ENCODE measurements around the gene TRHDE.

Gene TRHDE

GRCh38 chr12:72315858-72316257, 43.7 kb downstream of the TRHDE start:
- POLR2A ChIA-PET = no interaction called here
- CTCF ChIA-PET = no interaction called here
- Histone ChIP-seq H3K4me3 (ENCODE audit: low read depth, low read length) (no peak overlapping the region), H3K9me3 (ENCODE audit: control insufficient read depth, insufficient read depth, low read depth, low read length) (no peaks in the 10 kb centered on the region), H3K4me1 (ENCODE audit: control insufficient read depth, insufficient read depth, low read length) (no peaks in the 10 kb centered on the region), H3K27ac (ENCODE audit: extremely low read depth, low read depth, low read length) (no peak overlapping the region), H3K36me3 (ENCODE audit: control insufficient read depth in 2 of 2, insufficient read depth in 1 of 2, low read length in 2 of 2) (no peaks in the 10 kb centered on the region)
- TF ChIP-seq ZNF138 (tag by site-specific recombination; IDR thresholded peaks at IDR 0.05; ENCODE audit: borderline replicate concordance) (no peak), YY1 (tag by site-specific recombination; IDR thresholded peaks at IDR 0.05) (no peak), KLF8 (tag by site-specific recombination; IDR thresholded peaks at IDR 0.05) (no peak)

- CTCF ChIA-PET = no interaction called here
These were observed 46.2 kb downstream of the TRHDE start for GRCh38 chr12:72318341-72318740.

DNA sequence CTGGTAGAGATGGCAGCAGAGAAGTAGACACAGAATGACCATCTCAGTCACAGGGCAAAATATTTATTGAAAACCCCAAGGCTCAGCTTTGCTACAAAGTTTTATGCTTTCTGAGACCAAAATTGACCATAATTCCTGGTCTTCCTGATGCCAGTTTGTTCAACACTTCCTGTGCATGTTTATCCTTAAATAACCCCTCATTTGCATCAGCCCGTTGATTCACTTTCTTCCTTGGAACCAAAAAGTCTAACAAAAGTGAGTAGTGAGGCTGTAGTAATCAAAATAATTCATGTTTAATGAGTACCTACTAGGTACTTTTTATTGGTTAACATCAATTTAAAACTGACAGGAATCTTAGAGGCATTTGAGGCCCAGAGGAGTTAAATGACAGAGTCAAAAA, 51.7 kb downstream of the TRHDE start:
- no peak for TF ChIP-seq MZF1 (tag by site-specific recombination; IDR thresholded peaks at IDR 0.05; ENCODE audit: borderline replicate concordance)
- no peak for TF ChIP-seq ZNF114 (tag by site-specific recombination; IDR thresholded peaks at IDR 0.05)
- TF ChIP-seq ZNF174 (tag by site-specific recombination; IDR thresholded peaks at IDR 0.05) = no peak
- no peak for TF ChIP-seq EGR2 (tag by site-specific recombination; IDR thresholded peaks at IDR 0.05; ENCODE audit: low read depth)
- no peak for TF ChIP-seq ATF2 (tag by site-specific recombination; IDR thresholded peaks at IDR 0.05; ENCODE audit: low read depth)
- no peak for TF ChIP-seq ZFP3 (tag by site-specific recombination; IDR thresholded peaks at IDR 0.05; ENCODE audit: low read depth)
- TF ChIP-seq ZNF155 (tag by site-specific recombination; IDR thresholded peaks at IDR 0.05) = no peak
- TF ChIP-seq ZBTB48 (tag by site-specific recombination; IDR thresholded peaks at IDR 0.05) = no peak
- TF ChIP-seq, protein P1, sequence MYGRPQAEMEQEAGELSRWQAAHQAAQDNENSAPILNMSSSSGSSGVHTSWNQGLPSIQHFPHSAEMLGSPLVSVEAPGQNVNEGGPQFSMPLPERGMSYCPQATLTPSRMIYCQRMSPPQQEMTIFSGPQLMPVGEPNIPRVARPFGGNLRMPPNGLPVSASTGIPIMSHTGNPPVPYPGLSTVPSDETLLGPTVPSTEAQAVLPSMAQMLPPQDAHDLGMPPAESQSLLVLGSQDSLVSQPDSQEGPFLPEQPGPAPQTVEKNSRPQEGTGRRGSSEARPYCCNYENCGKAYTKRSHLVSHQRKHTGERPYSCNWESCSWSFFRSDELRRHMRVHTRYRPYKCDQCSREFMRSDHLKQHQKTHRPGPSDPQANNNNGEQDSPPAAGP (tag by site-specific recombination; IDR thresholded peaks at IDR 0.05) = no peak
- TF ChIP-seq ZNF530 (tag by site-specific recombination; IDR thresholded peaks at IDR 0.05; ENCODE audit: low read depth) = no peak
- TF ChIP-seq OVOL3 (tag by site-specific recombination; IDR thresholded peaks at IDR 0.05) = no peak
- TF ChIP-seq ZNF48 (tag by site-specific recombination; IDR thresholded peaks at IDR 0.05) = no peak
- no peak for TF ChIP-seq ZNF664 (tag by site-specific recombination; IDR thresholded peaks at IDR 0.05)
- TF ChIP-seq ZNF510 (tag by site-specific recombination; IDR thresholded peaks at IDR 0.05; ENCODE audit: insufficient replicate concordance) = no peak
- no peak for TF ChIP-seq ZNF416 (tag by site-specific recombination; IDR thresholded peaks at IDR 0.05)
- TF ChIP-seq, protein P2, sequence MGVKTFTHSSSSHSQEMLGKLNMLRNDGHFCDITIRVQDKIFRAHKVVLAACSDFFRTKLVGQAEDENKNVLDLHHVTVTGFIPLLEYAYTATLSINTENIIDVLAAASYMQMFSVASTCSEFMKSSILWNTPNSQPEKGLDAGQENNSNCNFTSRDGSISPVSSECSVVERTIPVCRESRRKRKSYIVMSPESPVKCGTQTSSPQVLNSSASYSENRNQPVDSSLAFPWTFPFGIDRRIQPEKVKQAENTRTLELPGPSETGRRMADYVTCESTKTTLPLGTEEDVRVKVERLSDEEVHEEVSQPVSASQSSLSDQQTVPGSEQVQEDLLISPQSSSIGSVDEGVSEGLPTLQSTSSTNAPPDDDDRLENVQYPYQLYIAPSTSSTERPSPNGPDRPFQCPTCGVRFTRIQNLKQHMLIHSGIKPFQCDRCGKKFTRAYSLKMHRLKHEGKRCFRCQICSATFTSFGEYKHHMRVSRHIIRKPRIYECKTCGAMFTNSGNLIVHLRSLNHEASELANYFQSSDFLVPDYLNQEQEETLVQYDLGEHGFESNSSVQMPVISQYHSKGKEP (tag by site-specific recombination; IDR thresholded peaks at IDR 0.05) = no peak
- TF ChIP-seq ZNF76 (tag by site-specific recombination; IDR thresholded peaks at IDR 0.05; ENCODE audit: borderline replicate concordance, low read depth) = no peak
- H3K4me3 ChIP-seq (ENCODE audit: low read depth, low read length) = no peak overlapping the region
- CTCF ChIA-PET = interaction anchor here (1.0 kb wide), 1 partner anchor 22 kb away, joined by 3 read pairs; no protein-coding TSS in a partner anchor
- no peaks in the 10 kb centered on the region for H3K9me3 ChIP-seq (ENCODE audit: control insufficient read depth, insufficient read depth, low read depth, low read length)
- no peaks in the 10 kb centered on the region for H3K36me3 ChIP-seq (ENCODE audit: control insufficient read depth in 2 of 2, insufficient read depth in 1 of 2, low read length in 2 of 2)
- POLR2A ChIA-PET = no interaction called here
- no peaks in the 10 kb centered on the region for H3K4me1 ChIP-seq (ENCODE audit: control insufficient read depth, insufficient read depth, low read length)
- no peak overlapping the region for H3K27ac ChIP-seq (ENCODE audit: extremely low read depth, low read depth, low read length)

More at GRCh38 chr12:72318341-72318740, 46.2 kb downstream of the TRHDE start:
- POLR2A ChIA-PET = no interaction called here
- Histone ChIP-seq H3K4me1 (ENCODE audit: control insufficient read depth, insufficient read depth, low read length) (no peaks in the 10 kb centered on the region), H3K27ac (ENCODE audit: extremely low read depth, low read depth, low read length) (no peak overlapping the region), H3K9me3 (ENCODE audit: control insufficient read depth, insufficient read depth, low read depth, low read length) (no peaks in the 10 kb centered on the region), H3K36me3 (ENCODE audit: control insufficient read depth in 2 of 2, insufficient read depth in 1 of 2, low read length in 2 of 2) (no peaks in the 10 kb centered on the region), H3K4me3 (ENCODE audit: low read depth, low read length) (no peak overlapping the region)
- no peak for TF ChIP-seq ZNF600 (tag by site-specific recombination; IDR thresholded peaks at IDR 0.05)
- no peak for TF ChIP-seq ZNF645 (tag by site-specific recombination; IDR thresholded peaks at IDR 0.05)
- TF ChIP-seq ZNF776 (tag by site-specific recombination; IDR thresholded peaks at IDR 0.05; ENCODE audit: borderline replicate concordance) = no peak
- TF ChIP-seq, protein P3, sequence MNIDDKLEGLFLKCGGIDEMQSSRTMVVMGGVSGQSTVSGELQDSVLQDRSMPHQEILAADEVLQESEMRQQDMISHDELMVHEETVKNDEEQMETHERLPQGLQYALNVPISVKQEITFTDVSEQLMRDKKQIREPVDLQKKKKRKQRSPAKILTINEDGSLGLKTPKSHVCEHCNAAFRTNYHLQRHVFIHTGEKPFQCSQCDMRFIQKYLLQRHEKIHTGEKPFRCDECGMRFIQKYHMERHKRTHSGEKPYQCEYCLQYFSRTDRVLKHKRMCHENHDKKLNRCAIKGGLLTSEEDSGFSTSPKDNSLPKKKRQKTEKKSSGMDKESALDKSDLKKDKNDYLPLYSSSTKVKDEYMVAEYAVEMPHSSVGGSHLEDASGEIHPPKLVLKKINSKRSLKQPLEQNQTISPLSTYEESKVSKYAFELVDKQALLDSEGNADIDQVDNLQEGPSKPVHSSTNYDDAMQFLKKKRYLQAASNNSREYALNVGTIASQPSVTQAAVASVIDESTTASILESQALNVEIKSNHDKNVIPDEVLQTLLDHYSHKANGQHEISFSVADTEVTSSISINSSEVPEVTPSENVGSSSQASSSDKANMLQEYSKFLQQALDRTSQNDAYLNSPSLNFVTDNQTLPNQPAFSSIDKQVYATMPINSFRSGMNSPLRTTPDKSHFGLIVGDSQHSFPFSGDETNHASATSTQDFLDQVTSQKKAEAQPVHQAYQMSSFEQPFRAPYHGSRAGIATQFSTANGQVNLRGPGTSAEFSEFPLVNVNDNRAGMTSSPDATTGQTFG (tag by site-specific recombination; IDR thresholded peaks at IDR 0.05; ENCODE audit: borderline replicate concordance) = no peak
